Measurements from ENCODE around the gene HDAC4.

GRCh38 chr2:239097428-239097696 lies 303.5 kb downstream of the HDAC4 start:
- TF ChIP-seq CTCF (IDR thresholded peaks at IDR 0.05; ENCODE audit: poor library complexity) = no peak
- no peak for TF ChIP-seq EZH2 (IDR thresholded peaks at IDR 0.05; ENCODE audit: borderline replicate concordance)
